AG04450 (cell line): ENCODE data around the gene PIGV. TPM values are rescaled to one million over a fixed set of nuclear protein-coding genes. Genes with fewer than 3 reads are reported as not detected.
A peak's percentile ranks its signal among the peaks of the same experiment; 100 is the strongest.

Source experiments
- CTCF ChIA-PET: fragments of 300-600, 350-600 bp; formaldehyde crosslinking; extraction: SDS; loops from one replicate; lab custom pipeline; 2022; ENCODE audit warnings: antibody characterized with exemption, inconsistent platforms; lab: Charles Lee
- POLR2A ChIA-PET: fragments of 350-600 bp; formaldehyde crosslinking; extraction: SDS; loops from one replicate; lab custom pipeline; 2021; ENCODE audit warnings: antibody characterized with exemption, inconsistent platforms; lab: Yijun Ruan, JAX
- DNase-seq: peaks from one replicate; pipeline ENCODE4 v3.0.0-alpha.2; 2011; ENCODE audit warnings: low read depth, low spot score
- H3K27ac ChIP-seq: one replicate; pipeline ENCODE4 v1.5.1; 2012; ENCODE audit warnings: low read depth, low read length, control low read depth
- H3K27me3 ChIP-seq: one replicate; pipeline ENCODE4 v1.6.0; 2012; ENCODE audit warnings: low read length; ENCODE audit not compliant: control insufficient read depth, insufficient read depth
- H3K4me3 ChIP-seq: 2 replicates; pipeline ENCODE4 v1.5.1; 2011; ENCODE audit warnings: mild to moderate bottlenecking, low read depth, low read length, control low read depth
- H3K9me3 ChIP-seq: 2 replicates; pipeline ENCODE4 v1.5.1; 2012; ENCODE audit warnings: low read length; ENCODE audit not compliant: control insufficient read depth, insufficient read depth
- polyA minus RNA-seq: library from RNA; depleted of rRNA, polyadenylated mRNA; stranded (reverse); fragments of >200 nt; gene quantifications from 2 replicates; pipeline ENCODE4 v1.2.3, GENCODE V29; 2011; rRNA and poly(A)+ RNA removed
- polyA plus RNA-seq: library from polyadenylated mRNA; depleted of rRNA; stranded (reverse); fragments of >200 nt; gene quantifications from 2 replicates; pipeline ENCODE4 v1.2.3, GENCODE V29; 2011; rRNA removed
- TF ChIP-seq, protein P1 (sequence below): IDR thresholded peaks from 2 replicates; pipeline ENCODE4 v1.5.1; 2011; ENCODE audit warnings: low read depth, low read length, control low read depth, inconsistent platforms

Gene PIGV
- polyA plus RNA-seq: 16.1 and 17.8 TPM in 2 replicates
- polyA minus RNA-seq: 22.2 and 26.5 TPM in 2 replicates

- H3K27ac ChIP-seq: peak within 1 kb of the TSS; percentile 99
- CTCF ChIA-PET: interaction anchor here (0.8 to 8.4 kb wide), 28 partner anchors 8 to 288 kb away, joined by 3 to 424 read pairs (median 6); no protein-coding TSS in a partner anchor
- TF ChIP-seq, protein P1, sequence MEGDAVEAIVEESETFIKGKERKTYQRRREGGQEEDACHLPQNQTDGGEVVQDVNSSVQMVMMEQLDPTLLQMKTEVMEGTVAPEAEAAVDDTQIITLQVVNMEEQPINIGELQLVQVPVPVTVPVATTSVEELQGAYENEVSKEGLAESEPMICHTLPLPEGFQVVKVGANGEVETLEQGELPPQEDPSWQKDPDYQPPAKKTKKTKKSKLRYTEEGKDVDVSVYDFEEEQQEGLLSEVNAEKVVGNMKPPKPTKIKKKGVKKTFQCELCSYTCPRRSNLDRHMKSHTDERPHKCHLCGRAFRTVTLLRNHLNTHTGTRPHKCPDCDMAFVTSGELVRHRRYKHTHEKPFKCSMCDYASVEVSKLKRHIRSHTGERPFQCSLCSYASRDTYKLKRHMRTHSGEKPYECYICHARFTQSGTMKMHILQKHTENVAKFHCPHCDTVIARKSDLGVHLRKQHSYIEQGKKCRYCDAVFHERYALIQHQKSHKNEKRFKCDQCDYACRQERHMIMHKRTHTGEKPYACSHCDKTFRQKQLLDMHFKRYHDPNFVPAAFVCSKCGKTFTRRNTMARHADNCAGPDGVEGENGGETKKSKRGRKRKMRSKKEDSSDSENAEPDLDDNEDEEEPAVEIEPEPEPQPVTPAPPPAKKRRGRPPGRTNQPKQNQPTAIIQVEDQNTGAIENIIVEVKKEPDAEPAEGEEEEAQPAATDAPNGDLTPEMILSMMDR: 0 out of 2 replicates have a peak, but pooled peaks have one; percentile 7
- no peaks in the 10 kb centered on the region for H3K27me3 ChIP-seq
- no peak for DNase-seq
- POLR2A ChIA-PET: interaction anchor here (0.7 to 3.2 kb wide), 9 partner anchors 9 to 188 kb away, joined by 3 to 17 read pairs (median 5); no protein-coding TSS in a partner anchor
- peak within 1 kb of the TSS; percentile 82 for H3K4me3 ChIP-seq
- no peaks in the 10 kb centered on the region for H3K9me3 ChIP-seq
These were observed at the start of gene PIGV for GRCh38 chr1:26787706-26788514. Gene PIGV, plus strand, starts transcription at chr1:26787950. Its CDS starts 2,866 bp downstream, at chr1:26790816.

DNA sequence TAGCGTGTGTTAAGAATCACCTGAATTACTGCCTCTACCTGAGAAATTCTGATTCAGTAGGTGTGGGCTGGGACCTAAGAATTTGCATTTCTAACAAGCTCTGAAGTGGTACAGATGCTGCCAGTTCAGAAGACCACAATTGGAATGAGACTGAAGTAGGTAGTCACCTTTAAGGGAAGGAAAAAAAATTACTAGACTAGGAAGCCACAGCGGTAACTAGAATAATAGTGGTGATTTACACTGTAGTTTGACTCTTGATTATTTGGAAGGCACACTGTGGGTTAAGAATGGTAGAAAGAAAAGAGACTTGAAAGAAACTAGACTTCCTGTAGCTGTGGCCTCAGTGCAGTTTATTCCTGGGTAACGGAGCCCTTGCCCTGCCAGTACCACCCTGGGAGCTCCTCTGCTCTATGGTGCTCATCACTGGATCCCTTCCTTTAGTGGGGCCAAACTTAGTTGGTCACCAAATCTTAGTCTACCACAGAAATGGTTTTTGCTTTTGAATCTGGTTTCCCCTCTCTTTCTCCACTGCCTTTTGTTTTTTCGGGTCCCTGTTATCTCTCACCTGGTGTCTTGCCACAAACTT, 48.3 kb upstream of the PIGV start:
- TF ChIP-seq, protein P1: no peak
- no peak for DNase-seq
- Histone ChIP-seq H3K27me3 (no peaks in the 10 kb centered on the region), H3K9me3 (no peaks in the 10 kb centered on the region), H3K27ac (no peak overlapping the region), H3K4me3 (no peak overlapping the region)
- ChIA-PET POLR2A (no interaction called here), CTCF (no interaction called here)

DNA sequence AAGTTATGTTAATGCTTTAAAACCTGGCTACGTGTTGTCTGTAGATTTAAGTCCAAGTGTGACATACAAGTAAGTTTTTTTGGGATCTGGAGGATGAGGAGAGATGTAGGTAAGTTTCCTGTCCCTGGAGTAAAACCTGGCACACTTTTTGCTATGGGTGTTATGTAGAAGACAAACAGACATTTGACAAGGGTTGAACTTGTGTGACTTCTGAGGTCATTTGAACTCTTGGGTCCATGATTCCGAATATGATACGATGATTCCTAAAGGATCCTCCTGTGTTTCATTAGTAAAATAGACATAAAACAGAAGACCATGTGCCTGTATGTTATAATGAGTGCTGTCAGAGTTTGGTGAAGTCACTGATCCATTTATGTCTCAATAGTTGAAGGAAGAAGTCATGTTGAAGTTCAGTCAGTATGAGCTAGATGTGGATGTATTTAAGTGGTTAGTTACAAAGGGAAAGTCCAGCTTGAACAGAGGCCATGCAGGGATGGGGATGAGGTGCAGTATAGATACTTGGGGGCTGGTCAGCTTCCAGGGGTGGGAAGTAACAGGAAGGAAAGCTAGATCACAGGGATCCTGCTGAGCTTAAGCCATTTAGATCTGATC, 47.6 kb upstream of the PIGV start:
- Histone ChIP-seq H3K27ac (no peak overlapping the region), H3K9me3 (no peaks in the 10 kb centered on the region), H3K27me3 (no peaks in the 10 kb centered on the region), H3K4me3 (no peak overlapping the region)
- ChIA-PET POLR2A (no interaction called here), CTCF (no interaction called here)
- DNase-seq: no peak
- TF ChIP-seq, protein P1: no peak

DNA sequence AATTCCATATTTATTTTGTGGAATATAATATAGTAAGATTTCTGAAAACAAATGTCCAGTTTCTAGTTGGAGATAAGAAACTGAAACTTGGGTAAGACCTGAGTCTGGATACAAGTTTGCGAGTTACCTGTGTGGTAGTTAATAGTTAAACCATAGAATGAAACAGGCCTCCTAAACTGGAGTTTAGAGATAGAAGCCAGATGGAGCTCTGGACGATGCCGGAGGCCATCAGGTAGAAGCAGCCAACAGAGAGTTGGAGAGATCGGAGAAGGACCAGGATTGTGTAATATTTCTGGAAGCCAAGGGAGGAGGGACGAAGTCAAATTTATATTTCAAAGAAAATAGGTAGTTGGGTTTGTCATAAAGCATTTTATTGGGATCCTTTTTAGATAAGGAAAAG, 46.8 kb upstream of the PIGV start:
- Histone ChIP-seq H3K27me3 (no peaks in the 10 kb centered on the region), H3K4me3 (no peak overlapping the region), H3K27ac (no peak overlapping the region), H3K9me3 (no peaks in the 10 kb centered on the region)
- DNase-seq: no peak
- CTCF ChIA-PET: no interaction called here
- TF ChIP-seq, protein P1: no peak
- POLR2A ChIA-PET: no interaction called here
